Frontal cortex (tissue), 4 donors: ENCODE data around the gene PA2G4. TPM values are rescaled to one million over a fixed set of nuclear protein-coding genes. Genes with fewer than 3 reads are reported as not detected.

Source experiments
- DNase-seq, 2 donors: peaks; one replicate each; pipeline ENCODE4 v3.0.0; 2012; ENCODE audit warnings: low spot score in 2 of 2
- FAIRE-seq: peaks from 2 replicates; lab custom pipeline; 2012; peaks lifted over from hg19 to GRCh38; lab: Jason Lieb, UNC
- total RNA-seq: library from RNA; depleted of rRNA; stranded (reverse); fragments of >200 nt; gene quantifications from one replicate; pipeline ENCODE4 v1.2.3, GENCODE V29; 2014
- donor health status: control.
- donor health status: control.
- donor health status: control.

Gene PA2G4
- total RNA-seq, 1 donor from 2014 or later = 74.6 TPM

- FAIRE-seq (no peak), DNase-seq (no peak)
These were observed 15.9 kb downstream of the PA2G4 start for GRCh38 chr12:56120158-56120846.

- DNase-seq = no peak
- no peak for FAIRE-seq
These were observed 17.0 kb downstream of the PA2G4 start for GRCh38 chr12:56121204-56121870.

DNA sequence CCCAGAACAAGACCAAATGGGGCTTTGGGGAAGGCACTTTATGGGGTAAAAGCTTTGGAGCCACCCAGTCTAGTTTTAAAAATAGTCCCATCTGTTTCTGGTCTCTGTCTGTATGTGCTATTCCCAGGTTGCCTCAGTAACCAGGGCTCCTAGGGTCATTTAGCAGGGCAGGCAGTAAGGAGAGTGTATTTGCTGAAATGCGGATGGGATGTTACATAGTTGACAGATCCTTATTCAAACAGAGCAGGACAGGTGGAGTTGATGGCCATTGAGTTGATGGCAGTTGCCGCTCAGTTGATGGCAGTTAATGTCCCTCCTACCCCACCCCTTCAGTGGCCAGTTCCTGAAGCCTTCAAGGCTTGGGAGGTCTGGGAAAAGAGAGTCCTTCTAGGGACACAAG, 18.3 kb downstream of the PA2G4 start:
- FAIRE-seq (no peak), DNase-seq (no peak)

DNA sequence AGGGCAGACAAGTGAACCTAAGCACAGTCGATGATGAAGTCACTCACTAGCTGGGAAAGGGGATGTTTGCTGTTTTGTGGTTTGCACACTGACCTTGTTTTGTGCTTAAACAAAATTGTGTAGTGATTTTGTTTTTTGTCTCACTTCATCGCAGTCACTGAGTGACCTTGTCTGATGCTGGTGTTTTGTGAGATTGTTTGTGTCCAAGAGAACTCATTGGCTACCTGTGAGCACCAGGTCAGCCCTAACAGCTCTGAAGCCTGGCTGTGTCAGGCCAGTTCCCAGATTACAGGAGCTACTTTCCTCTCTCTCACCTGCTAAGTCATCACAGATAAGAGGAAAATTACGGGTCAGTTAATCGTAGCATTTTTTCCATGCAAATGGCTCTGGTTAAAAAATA, 19.8 kb downstream of the PA2G4 start:
- DNase-seq (no peak), FAIRE-seq (no peak)

- FAIRE-seq (no peak), DNase-seq (no peak)
These were observed 22.4 kb downstream of the PA2G4 start for GRCh38 chr12:56126732-56127239.

DNA sequence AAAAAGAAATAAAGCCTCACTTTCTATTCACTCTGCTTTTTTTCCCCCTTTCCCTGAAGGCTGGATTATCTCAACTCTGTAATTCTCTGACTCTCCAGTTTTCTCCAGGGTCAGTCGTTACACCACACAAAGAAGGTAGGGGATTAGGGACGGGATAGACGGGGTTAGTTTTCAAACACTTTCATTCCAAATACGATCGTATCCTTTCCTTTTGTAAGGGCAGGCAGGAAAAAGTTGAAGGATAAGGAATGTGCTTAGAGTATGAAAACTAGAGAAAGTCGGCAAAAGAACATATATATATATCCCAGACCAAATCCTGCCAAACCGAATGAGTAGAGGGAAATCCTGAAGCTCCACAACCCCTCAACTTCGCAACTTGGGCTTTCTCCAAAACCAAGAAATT, 23.1 kb downstream of the PA2G4 start:
- FAIRE-seq (no peak), DNase-seq (no peak)

DNA sequence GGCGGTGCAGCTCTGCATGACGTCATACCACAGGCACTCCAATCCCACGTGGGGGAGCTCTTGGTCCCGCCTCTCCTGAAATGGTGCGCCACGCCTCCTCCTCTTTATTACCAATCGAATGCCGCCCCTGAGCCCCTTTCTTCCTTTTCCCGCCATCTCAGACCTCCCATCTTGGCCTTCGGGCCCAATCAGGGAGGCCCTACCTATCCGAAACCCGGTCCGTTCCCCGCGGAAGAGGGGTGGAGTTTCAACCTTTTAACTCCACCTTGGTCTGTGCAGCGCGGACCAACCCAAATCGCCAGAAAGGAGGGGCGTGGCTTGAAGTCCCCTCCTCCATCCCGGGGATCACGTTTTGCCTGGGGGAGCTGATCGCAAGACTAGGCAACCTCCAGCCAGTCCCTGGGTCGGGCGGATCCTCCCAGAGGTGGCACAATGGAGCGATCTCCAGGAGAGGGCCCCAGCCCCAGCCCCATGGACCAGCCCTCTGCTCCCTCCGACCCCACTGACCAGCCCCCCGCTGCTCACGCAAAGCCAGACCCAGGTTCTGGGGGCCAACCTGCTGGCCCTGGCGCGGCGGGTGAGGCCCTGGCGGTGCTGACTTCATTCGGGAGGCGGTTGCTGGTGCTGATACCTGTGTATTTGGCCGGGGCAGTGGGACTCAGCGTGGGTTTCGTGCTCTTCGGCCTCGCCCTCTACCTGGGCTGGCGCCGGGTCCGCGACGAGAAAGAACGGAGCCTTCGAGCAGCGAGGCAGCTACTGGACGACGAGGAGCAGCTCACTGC, 23.7 kb downstream of the PA2G4 start, which contains the start of gene ESYT1:
TSS of gene ESYT1 (plus strand) at position 380 of the 782 bp plus-strand sequence. CDS start at position 433, 53 bp downstream.
- DNase-seq (peak; percentile 96), FAIRE-seq (no peak)

GRCh38 chr12:56128670-56129205, 24.4 kb downstream of the PA2G4 start:
- no peak for DNase-seq
- FAIRE-seq = no peak

GRCh38 chr12:56129206-56129941, 25.0 kb downstream of the PA2G4 start:
- FAIRE-seq = no peak
- DNase-seq = peak in 1 of 2 donors; percentile 49

DNA sequence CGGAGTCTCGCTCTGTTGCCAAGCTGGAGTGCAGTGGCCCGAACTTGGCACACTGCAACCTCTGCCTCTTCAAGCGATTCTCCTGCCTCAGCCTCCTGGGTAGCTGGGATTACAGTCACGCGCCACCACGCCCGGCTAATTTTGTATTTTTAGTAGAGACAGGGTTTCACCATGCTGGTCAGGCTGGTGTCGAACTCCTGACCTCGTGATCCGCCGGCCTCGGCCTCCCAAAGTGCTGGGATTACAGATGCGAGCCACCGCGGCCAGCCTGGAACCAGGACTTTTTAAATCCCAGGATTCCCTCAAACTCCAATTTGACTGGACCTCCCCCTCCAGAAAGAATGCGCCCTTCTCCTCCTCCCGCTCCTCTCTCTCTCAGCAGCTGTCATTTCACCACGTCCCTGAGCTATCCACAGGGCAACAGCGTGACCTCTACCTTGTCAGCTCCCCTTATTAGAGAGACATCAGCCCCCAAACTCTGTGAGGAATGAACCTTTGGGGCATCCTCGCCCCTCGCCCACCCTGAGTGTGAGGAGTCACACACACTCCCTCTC, 25.7 kb downstream of the PA2G4 start:
- FAIRE-seq (no peak), DNase-seq (no peak)

GRCh38 chr12:56130876-56131275, 26.5 kb downstream of the PA2G4 start:
- FAIRE-seq (no peak), DNase-seq (no peak)

DNA sequence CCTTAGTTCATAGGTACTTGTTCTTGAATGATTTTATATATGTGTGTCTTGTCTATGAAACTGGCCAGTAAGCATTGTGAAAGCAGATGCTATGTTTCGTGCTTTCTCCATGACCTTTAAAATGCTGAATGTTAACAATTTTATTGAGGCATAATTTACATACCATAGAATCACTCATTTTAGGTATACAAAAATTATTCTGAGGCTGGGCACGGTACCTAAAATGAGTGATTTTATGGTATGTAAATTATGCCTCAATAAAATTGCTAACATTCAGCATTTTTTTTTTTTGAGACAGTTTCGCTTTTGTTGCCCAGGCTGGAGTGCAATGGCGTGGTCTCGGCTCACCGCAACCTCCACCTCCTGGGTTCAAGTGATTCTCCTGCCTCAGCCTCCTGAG, 30.5 kb downstream of the PA2G4 start:
- DNase-seq (no peak), FAIRE-seq (no peak)

- FAIRE-seq = no peak
- no peak for DNase-seq
These were observed 33.7 kb downstream of the PA2G4 start for GRCh38 chr12:56137853-56138571.

- FAIRE-seq = no peak
- no peak for DNase-seq
These were observed 37.8 kb downstream of the PA2G4 start for GRCh38 chr12:56141946-56142784.

DNA sequence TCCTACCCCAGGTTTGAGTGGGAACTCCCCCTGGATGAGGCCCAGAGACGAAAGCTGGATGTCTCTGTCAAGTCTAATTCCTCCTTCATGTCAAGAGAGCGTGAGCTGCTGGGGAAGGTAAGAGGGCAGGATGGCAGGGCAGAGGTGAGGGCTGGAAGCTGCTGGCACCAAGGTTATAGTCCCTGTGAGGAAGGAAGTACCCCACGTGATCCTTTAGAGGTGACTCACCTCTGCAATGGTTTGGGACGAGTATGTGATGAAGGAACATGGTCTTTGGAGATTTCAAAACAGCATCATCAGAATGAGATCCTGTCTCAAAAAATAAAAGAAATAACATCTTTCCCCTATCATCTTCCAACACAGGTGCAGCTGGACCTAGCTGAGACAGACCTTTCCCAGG, 38.9 kb downstream of the PA2G4 start:
- FAIRE-seq (no peak), DNase-seq (no peak)

GRCh38 chr12:56143870-56144269, 39.5 kb downstream of the PA2G4 start:
- DNase-seq (no peak), FAIRE-seq (no peak)

- no peak for DNase-seq
- FAIRE-seq = no peak
These were observed 40.9 kb downstream of the PA2G4 start for GRCh38 chr12:56145217-56145616.
